LNCaP clone FGC (cell line): ENCODE data around the gene FAM32A.
A peak's percentile ranks its signal among the peaks of the same experiment; 100 is the strongest.

Experiments
- DNase-seq: peaks from one replicate; pipeline ENCODE4 v3.0.0-alpha.2; 2011; ENCODE audit warnings: low read depth
- H3K4me3 ChIP-seq: 2 replicates; pipeline ENCODE4 v1.5.1; 2011; ENCODE audit warnings: mild to moderate bottlenecking, low read depth, low read length, control low read depth
- CTCF ChIP-seq: IDR thresholded peaks from 2 replicates; pipeline ENCODE4 v1.5.1; 2012; ENCODE audit warnings: mild to moderate bottlenecking; ENCODE audit not compliant: control insufficient read depth, insufficient read depth; ENCODE audit errors: extremely low read depth

Gene FAM32A

GRCh38 chr19:16143399-16144215, 41.6 kb upstream of the FAM32A start, which contains the start of gene HSH2D:
HSH2D (plus strand) TSS chr19:16143685; CDS start chr19:16148751, 5,066 bp downstream.
- peak; percentile 78 for DNase-seq
- H3K4me3 ChIP-seq = peak within 1 kb of the TSS; percentile 58
- TF ChIP-seq CTCF = no peak

GRCh38 chr19:16144216-16144581, 41.0 kb upstream of the FAM32A start:
- TF ChIP-seq CTCF = no peak
- H3K4me3 ChIP-seq = peak overlapping the region; percentile 58
- DNase-seq = no peak

- no peak for DNase-seq
- TF ChIP-seq CTCF = no peak
- H3K4me3 ChIP-seq = no peak overlapping the region
Observed at GRCh38 chr19:16146112-16146511, 39.1 kb upstream of the FAM32A start.

GRCh38 chr19:16148443-16149229, 36.6 kb upstream of the FAM32A start:
- no peak overlapping the region for H3K4me3 ChIP-seq
- TF ChIP-seq CTCF = no peak
- no peak for DNase-seq

GRCh38 chr19:16153582-16154336, 31.5 kb upstream of the FAM32A start:
- no peak for TF ChIP-seq CTCF
- DNase-seq = no peak
- H3K4me3 ChIP-seq = no peak overlapping the region

- no peak for DNase-seq
- no peak overlapping the region for H3K4me3 ChIP-seq
- TF ChIP-seq CTCF = no peak
Observed at GRCh38 chr19:16154557-16154956, 30.7 kb upstream of the FAM32A start.
